ENCODE data around the gene ENAM. TPM values are rescaled to one million over a fixed set of nuclear protein-coding genes. Genes with fewer than 3 reads are reported as not detected.
"Not testable (repeated sequence)": the region's sequence is repeated elsewhere in the genome, so short reads cannot be mapped to it uniquely, and the experiment has no call there.

Gene ENAM
- total RNA-seq, 1 experiment from 2014 or later: not detected

- intact Hi-C loops (cut with micrococcal nuclease; ENCODE audit: unreplicated experiment): no loop called here
- H3K4me3 Mint-ChIP-seq (ENCODE audit: unreplicated experiment): no peak overlapping the region
These were observed 49.9 kb downstream of the ENAM start for GRCh38 chr4:70678383-70678999.

GRCh38 chr4:70680934-70681333 is 52.4 kb downstream of the ENAM start:
- H3K4me1 ChIP-seq: no peaks in the 10 kb centered on the region
- H3K27ac Mint-ChIP-seq (ENCODE audit: unreplicated experiment): no peak overlapping the region
- no peak for DNase-seq

More at GRCh38 chr4:70678383-70678999, 49.9 kb downstream of the ENAM start:
- Mint-ChIP-seq H3K27ac (ENCODE audit: unreplicated experiment) (no peak overlapping the region), H3K27me3 (ENCODE audit: insufficient read depth, unreplicated experiment) (peaks cover 6% of the 10 kb centered on the region), H3K9me3 (ENCODE audit: unreplicated experiment) (no peaks in the 10 kb centered on the region), H3K36me3 (ENCODE audit: insufficient read depth, unreplicated experiment) (no peaks in the 10 kb centered on the region), H3K4me1 (ENCODE audit: low read depth, unreplicated experiment) (no peaks in the 10 kb centered on the region)
- no peak overlapping the region for H3K4me3 ChIP-seq (ENCODE audit: low read depth, low read length)
- H3K4me1 ChIP-seq: no peaks in the 10 kb centered on the region
- BruUV-seq (replicated peaks): no TSS peak
- CTCF ChIA-PET: no interaction called here
- H3K27me3 ChIP-seq (replicated peaks; ENCODE audit: control insufficient read depth, insufficient read depth, low read length): no peaks in the 10 kb centered on the region
- DNase-seq: no peak
- POLR2A ChIA-PET: no interaction called here
- H3K36me3 ChIP-seq (ENCODE audit: control insufficient read depth, insufficient read depth, low read length): no peaks in the 10 kb centered on the region
- no peak for TF ChIP-seq CTCF (IDR thresholded peaks at IDR 0.05; ENCODE audit: insufficient read depth in 1 of 2, low read depth in 1 of 2, low read length in 1 of 2, severe bottlenecking in 1 of 2, unreplicated experiment in 1 of 2)
- H3K9me3 ChIP-seq: no peaks in the 10 kb centered on the region

GRCh38 chr4:70681704-70682103 is 53.2 kb downstream of the ENAM start:
- Mint-ChIP-seq H3K9me3 (ENCODE audit: unreplicated experiment) (no peaks in the 10 kb centered on the region), H3K27me3 (ENCODE audit: insufficient read depth, unreplicated experiment) (peaks cover 4% of the 10 kb centered on the region), H3K36me3 (ENCODE audit: insufficient read depth, unreplicated experiment) (no peaks in the 10 kb centered on the region), H3K4me3 (ENCODE audit: unreplicated experiment) (no peak overlapping the region), H3K4me1 (ENCODE audit: low read depth, unreplicated experiment) (no peaks in the 10 kb centered on the region), H3K27ac (ENCODE audit: unreplicated experiment) (no peak overlapping the region)
- DNase-seq: no peak
- POLR2A ChIA-PET: no interaction called here
- H3K9me3 ChIP-seq: no peaks in the 10 kb centered on the region
- intact Hi-C loops (cut with micrococcal nuclease; ENCODE audit: unreplicated experiment): no loop called here
- no peak overlapping the region for H3K4me3 ChIP-seq (ENCODE audit: low read depth, low read length)
- no peaks in the 10 kb centered on the region for H3K36me3 ChIP-seq (ENCODE audit: control insufficient read depth, insufficient read depth, low read length)
- no peaks in the 10 kb centered on the region for H3K27me3 ChIP-seq (replicated peaks; ENCODE audit: control insufficient read depth, insufficient read depth, low read length)
- CTCF ChIA-PET: no interaction called here
- no peaks in the 10 kb centered on the region for H3K4me1 ChIP-seq
- TF ChIP-seq CTCF (IDR thresholded peaks at IDR 0.05; ENCODE audit: insufficient read depth in 1 of 2, low read depth in 1 of 2, low read length in 1 of 2, severe bottlenecking in 1 of 2, unreplicated experiment in 1 of 2): no peak
- BruUV-seq (replicated peaks): no TSS peak

More at GRCh38 chr4:70680934-70681333, 52.4 kb downstream of the ENAM start:
- Mint-ChIP-seq H3K9me3 (ENCODE audit: unreplicated experiment) (no peaks in the 10 kb centered on the region), H3K36me3 (ENCODE audit: insufficient read depth, unreplicated experiment) (no peaks in the 10 kb centered on the region), H3K27me3 (ENCODE audit: insufficient read depth, unreplicated experiment) (peaks cover 4% of the 10 kb centered on the region), H3K4me1 (ENCODE audit: low read depth, unreplicated experiment) (no peaks in the 10 kb centered on the region), H3K4me3 (ENCODE audit: unreplicated experiment) (no peak overlapping the region)
- H3K4me3 ChIP-seq (ENCODE audit: low read depth, low read length): no peak overlapping the region
- H3K27me3 ChIP-seq (replicated peaks; ENCODE audit: control insufficient read depth, insufficient read depth, low read length): no peaks in the 10 kb centered on the region
- no peaks in the 10 kb centered on the region for H3K9me3 ChIP-seq
- CTCF ChIA-PET: no interaction called here
- BruUV-seq (replicated peaks): no TSS peak
- POLR2A ChIA-PET: no interaction called here
- intact Hi-C loops (cut with micrococcal nuclease; ENCODE audit: unreplicated experiment): no loop called here
- TF ChIP-seq CTCF (IDR thresholded peaks at IDR 0.05; ENCODE audit: insufficient read depth in 1 of 2, low read depth in 1 of 2, low read length in 1 of 2, severe bottlenecking in 1 of 2, unreplicated experiment in 1 of 2): no peak
- H3K36me3 ChIP-seq (ENCODE audit: control insufficient read depth, insufficient read depth, low read length): no peaks in the 10 kb centered on the region

GRCh38 chr4:70682142-70682541 is 53.6 kb downstream of the ENAM start:
- intact Hi-C loops (cut with micrococcal nuclease; ENCODE audit: unreplicated experiment): not testable (repeated sequence)

More at GRCh38 chr4:70682142-70682541, 53.6 kb downstream of the ENAM start:
- DNase-seq; POLR2A ChIA-PET; H3K27me3 ChIP-seq (replicated peaks; ENCODE audit: control insufficient read depth, insufficient read depth, low read length); H3K4me3 Mint-ChIP-seq (ENCODE audit: unreplicated experiment); H3K4me1 Mint-ChIP-seq (ENCODE audit: low read depth, unreplicated experiment); H3K36me3 ChIP-seq (ENCODE audit: control insufficient read depth, insufficient read depth, low read length); BruUV-seq (replicated peaks); H3K27ac Mint-ChIP-seq (ENCODE audit: unreplicated experiment); H3K27me3 Mint-ChIP-seq (ENCODE audit: insufficient read depth, unreplicated experiment); H3K4me1 ChIP-seq; CTCF ChIA-PET; H3K9me3 ChIP-seq; H3K36me3 Mint-ChIP-seq (ENCODE audit: insufficient read depth, unreplicated experiment); H3K4me3 ChIP-seq (ENCODE audit: low read depth, low read length); H3K9me3 Mint-ChIP-seq (ENCODE audit: unreplicated experiment): not testable (repeated sequence)

Measured in Caco-2 (cell line).